K562 (cell line): Measurements from ENCODE around the gene ATP6V1F. TPM values are rescaled to one million over a fixed set of nuclear protein-coding genes. Genes with fewer than 3 reads are reported as not detected.

Experiments
- BACH1 ChIP-seq: fragments of 200-800 bp; sonication (Bioruptor generic); IDR thresholded peaks from 2 replicates; pipeline ENCODE4 v1.6.1; 2016; ENCODE audit warnings: missing genetic modification characterization, missing compliant biosample characterization
- CGGBP1 ChIP-seq: fragments of 250-450 bp; sonication (Bioruptor Pico); IDR thresholded peaks from 2 replicates; pipeline ENCODE4 v1.9.0; 2021; ENCODE audit warnings: mild to moderate bottlenecking
- HDAC6 ChIP-seq: IDR thresholded peaks from 2 replicates; pipeline ENCODE4 v1.6.1; 2012; ENCODE audit warnings: low read depth, mild to moderate bottlenecking, control low read depth, inconsistent platforms, low read length, moderate library complexity
- KDM5B ChIP-seq: fragments of 200-600 bp; sonication (generic); IDR thresholded peaks from 2 replicates; pipeline ENCODE4 v1.6.1; 2012; ENCODE audit warnings: low read depth, mild to moderate bottlenecking, moderate library complexity, low read length, control low read depth, inconsistent platforms; ENCODE audit not compliant: insufficient replicate concordance
- MCM3 ChIP-seq: fragments of 450-650 bp; IDR thresholded peaks from 2 replicates; pipeline ENCODE4 v1.6.1; 2016
- NBN ChIP-seq: fragments of 450-650 bp; IDR thresholded peaks from 2 replicates; pipeline ENCODE4 v1.6.1; 2016; ENCODE audit warnings: low read depth, mild to moderate bottlenecking
- POLR2A ChIP-seq: fragments of 450-650 bp; conservative IDR thresholded peaks from 2 replicates; pipeline ENCODE4 v1.6.1; 2016
- REST ChIP-seq, 2 experiments: fragments of 450-650 bp; formaldehyde crosslinking in 1 of 2; IDR thresholded peaks; 2 replicates each; pipeline versions ENCODE4 v1.4.0 to v1.6.1; 2014 to 2020; ENCODE audit warnings: mild to moderate bottlenecking in 2 of 2, borderline replicate concordance in 1 of 2, low read depth in 1 of 2
- RUNX1 ChIP-seq: sonication (generic); IDR thresholded peaks from 2 replicates; pipeline ENCODE4 v1.6.1; 2016; ENCODE audit warnings: antibody characterized with exemption, low read depth
- SOX6 ChIP-seq: fragments of 450-650 bp; IDR thresholded peaks from 2 replicates; pipeline ENCODE4 v1.6.1; 2014; ENCODE audit warnings: mild to moderate bottlenecking
- ZBTB49 ChIP-seq: sonication (generic); formaldehyde crosslinking; IDR thresholded peaks from 2 replicates; pipeline ENCODE4 v1.8.0; 2022; ENCODE audit warnings: missing genetic modification reagents, mild to moderate bottlenecking, borderline replicate concordance
- ZNF347 ChIP-seq: fragments of 450-650 bp; formaldehyde crosslinking; IDR thresholded peaks from 2 replicates; pipeline ENCODE4 v1.4.0; 2020; ENCODE audit warnings: low read depth, mild to moderate bottlenecking, moderate library complexity
- polyA plus RNA-seq, 8 experiments: library from polyadenylated mRNA; depleted of rRNA in 4 of 8; stranded (reverse) in 5 of 8; unstranded in 3 of 8; fragments of >200 nt; fragmentation: Nextera tagmentation in 2 of 8; fragmentation: Illumina TruSeq in 1 of 8; extraction: Ambion mirVana in 2 of 8; extraction: Trizol in 1 of 8; gene quantifications; 2 replicates each; pipeline versions ENCODE4 v1.2.1 to v1.2.3, GENCODE V29; 2011 to 2014; ENCODE audit warnings: inconsistent platforms in 1 of 8, missing spikeins in 1 of 8
- total RNA-seq, 7 experiments: library from RNA; depleted of rRNA in 6 of 7; stranded (reverse); fragments of >200 nt in 6 of 7; fragmentation: Illumina TruSeq in 2 of 7; extraction: Trizol in 2 of 7; gene quantifications; 2 replicates each; pipeline versions ENCODE4 v1.2.1 to v1.2.3, GENCODE V29; 2011 to 2021; ENCODE audit warnings: low replicate concordance in 1 of 7

Gene ATP6V1F
- total and polyA plus RNA-seq, 9 of the 15 experiments (the other 6 are each of a cell fraction or from before 2014, with no cell fraction given), result 206 to 1,123 (median 542) TPM

GRCh38 chr7:128875523-128875948, 12.9 kb downstream of the ATP6V1F start (continued):
- TF ChIP-seq REST (IDR thresholded peaks at IDR 0.05; ENCODE audit: borderline replicate concordance), result 0 out of 2 replicates have a peak, but pooled peaks have one; percentile 9
- TF ChIP-seq REST (CRISPR knock-in tag; IDR thresholded peaks at IDR 0.05; ENCODE audit: low read depth), result no peak
- TF ChIP-seq BACH1 (tag), result no peak
- 0 out of 2 replicates have a peak, but pooled peaks have one; percentile 14 for TF ChIP-seq MCM3
- no peak for TF ChIP-seq ZBTB49 (CRISPR knock-in tag)
- TF ChIP-seq CGGBP1 (CRISPR knock-in tag), result no peak
- TF ChIP-seq RUNX1, result no peak
- no peak for TF ChIP-seq HDAC6
- no peak for TF ChIP-seq ZNF347 (CRISPR knock-in tag)
- TF ChIP-seq SOX6, result no peak
- no peak for TF ChIP-seq POLR2A
- TF ChIP-seq NBN, result no peak
- no peak for TF ChIP-seq KDM5B
